ENCODE measurements around the gene ELMOD2. TPM values are rescaled to one million over a fixed set of nuclear protein-coding genes. Genes with fewer than 3 reads are reported as not detected.

ELMOD2 gene
- total RNA-seq, 1 experiment from 2014 or later, result 20.9 TPM

- TF ChIP-seq CTCF (IDR thresholded peaks at IDR 0.05) (no peak), TCF7L2 (IDR thresholded peaks at IDR 0.05; ENCODE audit: low read depth, low read length) (no peak), REST (IDR thresholded peaks at IDR 0.05; ENCODE audit: insufficient read depth in 1 of 2, low read depth in 2 of 2, low read length in 1 of 2) (no peak), POLR2AphosphoS5 (IDR thresholded peaks at IDR 0.05; ENCODE audit: low read depth, low read length) (no peak), SIN3A (IDR thresholded peaks at IDR 0.05; ENCODE audit: borderline replicate concordance, insufficient read depth, low read depth, low read length) (no peak)
- Histone ChIP-seq H3K36me3 (ENCODE audit: control insufficient read depth, insufficient read depth, low read length) (no peaks in the 10 kb centered on the region), H3K4me3 (ENCODE audit: low read depth in 2 of 2, low read length in 2 of 2) (no peak overlapping the region), H3K27ac (ENCODE audit: low read length) (no peak overlapping the region), H3K9me3 (ENCODE audit: control insufficient read depth, insufficient read depth, low read depth, low read length) (no peaks in the 10 kb centered on the region), H3K4me1 (ENCODE audit: control insufficient read depth, insufficient read depth, low read length) (no peaks in the 10 kb centered on the region), H3K27me3 (ENCODE audit: control insufficient read depth, insufficient read depth, low read length) (no peaks in the 10 kb centered on the region)
- POLR2A ChIA-PET, result no interaction called here
- DNase-seq (ENCODE audit: low read depth, low spot score), result no peak
- CTCF ChIA-PET, result interaction anchor here (1.0 kb wide), 1 partner anchor 240 kb away, joined by 3 read pairs; no protein-coding TSS in a partner anchor
- ATAC-seq, result no peak
- intact Hi-C loops (cut with micrococcal nuclease; ENCODE audit: unreplicated experiment) (no loop called here), in situ Hi-C loops (cut with HindIII; ENCODE audit: low pct_unique_long_range_greater_than_20kb, low sequenced_read_pairs) (no loop called here)
- BruUV-seq (replicated peaks), result no TSS peak
Measured at GRCh38 chr4:140600408-140600807, 76.4 kb downstream of the ELMOD2 start.

- H3K27ac ChIP-seq (ENCODE audit: low read length), result no peak overlapping the region
- no TSS peak for BruUV-seq (replicated peaks)
- intact Hi-C loops (cut with micrococcal nuclease; ENCODE audit: unreplicated experiment), result no loop called here
- DNase-seq (ENCODE audit: low read depth, low spot score) (no peak), ATAC-seq (no peak)
- ChIA-PET POLR2A (no interaction called here), CTCF (no interaction called here)
- no peak for TF ChIP-seq SIN3A (IDR thresholded peaks at IDR 0.05; ENCODE audit: borderline replicate concordance, insufficient read depth, low read depth, low read length)
- TF ChIP-seq REST (IDR thresholded peaks at IDR 0.05; ENCODE audit: insufficient read depth in 1 of 2, low read depth in 2 of 2, low read length in 1 of 2), result no peak
- TF ChIP-seq POLR2AphosphoS5 (IDR thresholded peaks at IDR 0.05; ENCODE audit: low read depth, low read length), result no peak
- TF ChIP-seq CTCF (IDR thresholded peaks at IDR 0.05), result no peak
- TF ChIP-seq TCF7L2 (IDR thresholded peaks at IDR 0.05; ENCODE audit: low read depth, low read length), result no peak
- no peaks in the 10 kb centered on the region for H3K4me1 ChIP-seq (ENCODE audit: control insufficient read depth, insufficient read depth, low read length)
- H3K36me3 ChIP-seq (ENCODE audit: control insufficient read depth, insufficient read depth, low read length), result no peaks in the 10 kb centered on the region
- in situ Hi-C loops (cut with HindIII; ENCODE audit: low pct_unique_long_range_greater_than_20kb, low sequenced_read_pairs), result no loop called here
- H3K27me3 ChIP-seq (ENCODE audit: control insufficient read depth, insufficient read depth, low read length), result no peaks in the 10 kb centered on the region
- no peaks in the 10 kb centered on the region for H3K9me3 ChIP-seq (ENCODE audit: control insufficient read depth, insufficient read depth, low read depth, low read length)
- no peak overlapping the region for H3K4me3 ChIP-seq (ENCODE audit: low read depth in 2 of 2, low read length in 2 of 2)
Measured at GRCh38 chr4:140602714-140603113, 78.7 kb downstream of the ELMOD2 start.
